NCI-H2227 (cell line): ENCODE data around the gene ORM1.
"Not testable (repeated sequence)": the region's sequence is repeated elsewhere in the genome, so short reads cannot be mapped to it uniquely, and the experiment has no call there.

Experiments
- DNase-seq: peaks from one replicate; lab custom pipeline; 2025; ENCODE audit not compliant: unreplicated experiment; lab: John Stamatoyannopoulos, UW

ORM1 gene

DNA sequence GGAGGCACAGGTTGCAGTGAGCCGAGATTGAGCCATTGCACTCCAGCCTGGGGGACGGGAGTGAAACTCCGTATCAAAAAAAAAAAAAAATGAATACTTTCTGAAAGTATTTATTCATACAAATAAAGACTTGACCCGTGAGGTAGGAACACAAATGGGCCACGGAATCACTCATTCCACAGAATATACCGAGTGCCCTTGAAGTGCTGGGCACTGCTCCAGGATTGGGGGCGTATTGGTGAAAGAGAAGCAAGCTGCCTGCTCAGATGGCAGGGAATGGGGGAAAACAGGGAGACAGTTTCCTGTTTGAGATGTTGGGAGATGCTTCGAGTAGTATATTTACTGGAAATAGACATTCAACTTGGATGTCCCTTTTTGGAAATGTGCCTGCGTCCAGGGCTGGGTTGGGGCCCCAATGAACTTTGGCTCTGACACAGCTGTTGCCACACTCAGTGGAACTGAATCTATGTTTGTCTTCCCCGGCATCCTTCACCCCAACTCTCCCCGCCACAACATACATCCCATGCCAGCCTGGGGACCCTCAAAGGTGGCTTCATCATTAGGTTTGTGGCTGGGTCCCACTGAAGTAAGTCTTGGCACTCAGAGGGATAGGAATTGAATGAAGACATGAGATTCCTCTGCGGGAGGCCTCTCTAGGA is 609 bp upstream of the ORM1 start:
- DNase-seq, result not testable (repeated sequence)

DNA sequence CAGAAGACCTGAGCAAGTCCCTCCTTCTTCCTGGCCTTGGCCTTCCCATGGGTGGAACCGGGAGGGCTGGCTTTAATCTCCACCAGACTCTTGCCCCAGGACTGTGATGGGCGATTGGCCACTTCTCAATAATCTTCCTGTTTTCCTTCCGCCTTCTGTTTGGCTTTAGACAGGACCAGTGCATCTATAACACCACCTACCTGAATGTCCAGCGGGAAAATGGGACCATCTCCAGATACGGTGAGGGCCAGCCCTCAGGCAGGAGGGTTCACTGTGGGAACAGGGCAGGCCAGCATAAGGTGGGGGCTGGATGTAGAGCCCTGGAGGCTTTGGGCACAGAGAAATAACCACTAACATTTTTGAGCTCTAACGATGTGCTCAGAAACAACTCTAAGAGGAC is 951 bp downstream of the ORM1 start:
- DNase-seq, result not testable (repeated sequence)

- DNase-seq, result no peak
These were observed 1.6 kb downstream of the ORM1 start for GRCh38 chr9:114324492-114324891.

DNA sequence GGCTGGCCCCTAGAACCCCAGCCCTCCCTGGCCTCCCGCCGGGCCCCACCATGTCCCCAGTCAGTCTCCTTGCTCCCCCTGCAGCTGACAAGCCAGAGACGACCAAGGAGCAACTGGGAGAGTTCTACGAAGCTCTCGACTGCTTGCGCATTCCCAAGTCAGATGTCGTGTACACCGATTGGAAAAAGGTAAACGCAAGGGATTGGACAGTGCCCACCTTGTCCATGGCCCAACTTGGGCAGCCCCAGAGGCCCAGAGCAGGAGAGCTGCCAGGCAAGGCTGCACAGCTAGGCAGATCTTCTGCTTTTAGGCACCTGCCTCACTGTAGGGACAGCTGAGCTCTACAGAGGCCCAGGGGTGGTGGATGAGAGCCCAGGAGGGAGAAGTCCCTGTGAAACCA is 2.1 kb downstream of the ORM1 start:
- DNase-seq, result not testable (repeated sequence)

DNA sequence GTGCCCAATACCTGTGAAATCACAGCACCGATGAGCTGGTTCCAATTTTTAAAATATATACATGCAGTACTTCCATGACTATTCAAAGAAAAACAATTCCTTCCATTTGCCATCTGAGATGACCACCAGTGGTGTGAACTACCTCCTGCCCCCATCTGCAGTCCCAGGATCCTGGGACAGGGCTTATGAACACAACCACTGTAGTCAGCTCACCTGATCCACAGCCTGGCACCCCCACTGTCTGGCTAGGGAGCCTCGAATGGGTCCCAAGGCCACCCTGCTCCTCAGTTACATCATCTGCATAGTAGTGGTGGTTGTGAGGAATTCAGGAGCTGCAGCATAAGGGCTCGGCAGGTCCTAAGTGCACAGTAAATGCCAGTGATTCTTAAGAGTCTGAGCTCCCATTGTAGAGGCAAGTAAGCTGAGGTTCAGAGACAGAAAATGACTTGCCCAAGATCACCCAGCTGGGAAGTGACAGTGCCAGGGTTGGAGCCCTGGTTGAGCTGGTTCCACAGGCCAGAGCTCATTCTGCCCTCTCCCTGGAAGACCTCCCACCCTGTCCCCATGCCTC is 2.9 kb downstream of the ORM1 start:
- DNase-seq, result not testable (repeated sequence)

GRCh38 chr9:114327749-114328148 is 4.9 kb downstream of the ORM1 start:
- DNase-seq, result no peak

GRCh38 chr9:114328357-114328820 is 5.5 kb downstream of the ORM1 start:
- DNase-seq, result not testable (repeated sequence)

- DNase-seq, result not testable (repeated sequence)
These were observed 6.2 kb downstream of the ORM1 start for GRCh38 chr9:114328937-114329624.

- DNase-seq, result not testable (repeated sequence)
These were observed 6.7 kb downstream of the ORM1 start, which contains the start of gene ORM2 for GRCh38 chr9:114329625-114330022. Gene ORM2, plus strand, starts transcription at chr9:114329869. Its CDS starts 36 bp downstream, at chr9:114329905.

DNA sequence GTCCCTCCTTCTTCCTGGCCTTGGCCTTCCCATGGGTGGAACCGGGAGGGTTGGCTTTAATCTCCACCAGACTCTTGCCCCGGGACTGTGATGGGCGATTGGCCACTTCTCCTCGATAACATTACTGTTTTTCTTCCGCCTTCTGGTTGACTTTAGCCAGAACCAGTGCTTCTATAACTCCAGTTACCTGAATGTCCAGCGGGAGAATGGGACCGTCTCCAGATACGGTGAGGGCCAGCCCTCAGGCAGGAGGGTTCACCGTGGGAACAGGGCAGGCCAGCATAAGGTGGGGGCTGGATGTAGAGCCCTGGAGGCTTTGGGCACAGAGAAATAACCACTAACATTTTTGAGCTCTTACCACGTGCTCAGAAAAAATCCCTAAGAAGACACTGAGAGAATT is 7.7 kb downstream of the ORM1 start:
- no peak for DNase-seq

DNA sequence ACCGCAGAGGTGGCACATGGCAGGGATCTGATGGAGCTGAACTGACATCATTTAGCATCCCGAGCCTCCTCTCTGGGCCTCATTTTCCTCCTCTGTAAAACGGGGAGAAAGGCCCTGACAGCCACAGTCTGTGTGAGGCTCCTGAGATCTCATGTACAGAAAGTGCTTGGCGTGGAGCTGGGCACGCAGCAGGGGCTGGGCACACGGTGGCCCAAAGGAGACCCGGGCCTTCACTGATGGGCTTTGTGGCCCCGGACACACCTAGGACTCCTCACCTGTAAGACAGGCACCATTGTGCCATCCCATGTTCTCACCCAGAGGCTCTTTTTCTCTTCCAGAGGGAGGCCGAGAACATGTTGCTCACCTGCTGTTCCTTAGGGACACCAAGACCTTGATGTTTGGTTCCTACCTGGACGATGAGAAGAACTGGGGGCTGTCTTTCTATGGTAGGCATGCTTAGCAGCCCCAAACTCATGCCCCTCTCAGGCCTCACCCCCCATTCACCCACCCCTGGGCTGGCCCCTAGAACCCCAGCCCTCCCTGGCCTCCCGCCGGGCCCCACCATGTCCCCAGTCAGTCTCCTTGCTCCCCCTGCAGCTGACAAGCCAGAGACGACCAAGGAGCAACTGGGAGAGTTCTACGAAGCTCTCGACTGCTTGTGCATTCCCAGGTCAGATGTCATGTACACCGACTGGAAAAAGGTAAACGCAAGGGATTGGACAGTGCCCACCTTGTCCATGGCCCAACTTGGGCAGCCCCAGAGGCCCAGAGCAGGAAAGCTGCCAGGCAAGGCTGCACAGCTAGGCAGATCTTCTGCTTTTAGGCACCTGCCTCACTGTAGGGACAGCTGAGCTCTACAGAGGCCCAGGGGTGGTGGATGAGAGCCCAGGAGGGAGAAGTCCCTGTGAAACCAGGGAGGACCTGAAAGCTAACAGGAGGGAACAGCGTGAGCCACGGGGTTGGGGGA is 8.6 kb downstream of the ORM1 start:
- DNase-seq, result not testable (repeated sequence)

DNA sequence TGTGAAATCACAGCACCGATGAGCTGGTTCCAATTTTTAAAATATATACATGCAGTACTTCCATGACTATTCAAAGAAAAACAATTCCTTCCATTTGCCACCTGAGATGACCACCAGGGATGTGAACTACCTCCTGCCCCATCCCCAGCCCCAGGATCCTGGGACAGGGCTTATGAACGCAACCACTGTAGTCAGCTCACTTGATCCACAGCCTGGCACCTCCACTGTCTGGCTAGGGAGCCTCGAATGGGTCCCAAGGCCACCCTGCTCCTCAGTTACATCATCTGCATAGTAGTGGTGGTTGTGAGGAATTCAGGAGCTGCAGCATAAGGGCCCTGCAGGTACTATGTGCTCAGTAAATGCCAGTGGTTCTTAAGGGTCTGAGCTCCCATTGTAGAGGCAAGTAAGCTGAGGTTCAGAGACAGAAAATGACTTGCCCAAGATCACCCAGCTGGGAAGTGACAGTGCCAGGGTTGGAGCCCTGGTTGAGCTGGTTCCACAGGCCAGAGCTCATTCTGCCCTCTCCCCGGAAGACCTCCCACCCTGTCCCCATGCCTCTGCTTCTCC is 9.7 kb downstream of the ORM1 start:
- not testable (repeated sequence) for DNase-seq

GRCh38 chr9:114333718-114334117 is 10.8 kb downstream of the ORM1 start:
- not testable (repeated sequence) for DNase-seq

DNA sequence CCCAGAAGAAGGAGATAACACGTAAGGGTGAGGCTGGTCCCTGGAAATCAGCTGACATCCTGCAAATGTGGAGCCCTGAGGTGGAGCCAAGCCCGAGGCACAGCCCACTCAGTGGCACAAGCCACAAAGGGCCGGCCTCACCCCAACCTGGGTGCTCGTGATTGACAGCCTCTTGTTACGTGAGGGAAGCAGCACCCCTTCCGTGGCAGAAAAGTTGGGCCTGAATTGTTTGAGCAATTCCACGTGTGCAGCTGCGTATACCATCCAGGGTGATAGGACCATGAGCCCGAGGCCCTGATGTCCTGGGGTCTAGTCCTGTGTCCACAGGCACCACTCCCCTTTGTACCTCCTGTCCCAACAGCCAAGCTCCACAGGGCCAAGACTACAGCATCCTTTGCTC is 11.6 kb downstream of the ORM1 start:
- no peak for DNase-seq

DNA sequence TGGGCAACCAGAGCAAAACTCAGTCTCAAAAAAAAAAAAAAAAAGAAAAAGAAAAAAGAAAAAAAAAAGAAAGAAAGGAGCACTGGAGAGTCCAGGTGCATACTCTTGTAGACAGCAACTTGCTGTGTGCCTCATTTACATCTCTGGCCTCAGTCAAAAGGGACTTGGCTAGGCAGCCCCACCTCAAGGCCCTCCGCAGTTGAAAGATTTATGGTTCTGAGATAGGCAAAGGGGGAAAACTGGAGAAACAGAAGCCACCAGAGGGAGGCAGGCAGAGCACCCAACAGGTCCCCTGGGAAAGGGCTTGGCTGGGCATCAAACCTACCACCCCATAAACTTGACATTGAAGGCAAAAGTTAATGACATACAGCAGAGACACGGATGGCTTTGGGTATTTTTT is 12.8 kb downstream of the ORM1 start:
- DNase-seq, result no peak

GRCh38 chr9:114336157-114336556 is 13.3 kb downstream of the ORM1 start:
- no peak for DNase-seq

GRCh38 chr9:114336699-114337395 is 13.9 kb downstream of the ORM1 start:
- DNase-seq, result no peak

- no peak for DNase-seq
These were observed 15.3 kb downstream of the ORM1 start for GRCh38 chr9:114338187-114338586.

GRCh38 chr9:114339130-114339908 is 16.4 kb downstream of the ORM1 start:
- DNase-seq, result no peak
